ENCODE data around the gene CC2D2A.

CC2D2A gene

GRCh38 chr4:15557786-15558550 lies 88.3 kb downstream of the CC2D2A start:
- Histone ChIP-seq H3K36me3 (ENCODE audit: control insufficient read depth, insufficient read depth, low read length) (peaks cover 21% of the 10 kb centered on the region), H3K4me3 (ENCODE audit: extremely low read depth, insufficient read depth, low read length, poor library complexity, severe bottlenecking) (no peak overlapping the region), H3K27ac (ENCODE audit: low read depth, low read length, severe bottlenecking) (no peak overlapping the region), H3K9me3 (ENCODE audit: control insufficient read depth, low read length) (no peaks in the 10 kb centered on the region), H3K4me1 (ENCODE audit: control insufficient read depth, insufficient read depth, low read length, poor library complexity, severe bottlenecking) (peaks cover 6% of the 10 kb centered on the region)
- 80 to 88% methylated on average over 1 to 2 of the region's 2 CpGs for WGBS, 2 experiments (ENCODE audit: insufficient coverage in 2 of 2)

- H3K36me3 ChIP-seq (ENCODE audit: control insufficient read depth, insufficient read depth, low read length): peaks cover 24% of the 10 kb centered on the region
- H3K4me3 ChIP-seq (ENCODE audit: extremely low read depth, insufficient read depth, low read length, poor library complexity, severe bottlenecking): no peak overlapping the region
- H3K4me1 ChIP-seq (ENCODE audit: control insufficient read depth, insufficient read depth, low read length, poor library complexity, severe bottlenecking): peaks cover 6% of the 10 kb centered on the region
- 78 to 83% methylated on average over 1 of the region's 2 CpGs for WGBS, 2 experiments (ENCODE audit: insufficient coverage in 2 of 2)
- no peak overlapping the region for H3K27ac ChIP-seq (ENCODE audit: low read depth, low read length, severe bottlenecking)
- H3K9me3 ChIP-seq (ENCODE audit: control insufficient read depth, low read length): no peaks in the 10 kb centered on the region
Measured at GRCh38 chr4:15558561-15558960, 88.9 kb downstream of the CC2D2A start.

GRCh38 chr4:15562114-15562513 lies 92.4 kb downstream of the CC2D2A start:
- Histone ChIP-seq H3K4me1 (ENCODE audit: control insufficient read depth, insufficient read depth, low read length, poor library complexity, severe bottlenecking) (peaks cover 6% of the 10 kb centered on the region), H3K27ac (ENCODE audit: low read depth, low read length, severe bottlenecking) (no peak overlapping the region), H3K9me3 (ENCODE audit: control insufficient read depth, low read length) (no peaks in the 10 kb centered on the region), H3K36me3 (ENCODE audit: control insufficient read depth, insufficient read depth, low read length) (peaks cover 31% of the 10 kb centered on the region), H3K4me3 (ENCODE audit: extremely low read depth, insufficient read depth, low read length, poor library complexity, severe bottlenecking) (no peak overlapping the region)
- WGBS, 2 experiments (ENCODE audit: insufficient coverage in 2 of 2): 75 to 100% methylated on average over 1 to 2 of the region's 3 CpGs

GRCh38 chr4:15562623-15563022 lies 92.9 kb downstream of the CC2D2A start:
- Histone ChIP-seq H3K27ac (ENCODE audit: low read depth, low read length, severe bottlenecking) (no peak overlapping the region), H3K4me3 (ENCODE audit: extremely low read depth, insufficient read depth, low read length, poor library complexity, severe bottlenecking) (no peak overlapping the region), H3K36me3 (ENCODE audit: control insufficient read depth, insufficient read depth, low read length) (peaks cover 31% of the 10 kb centered on the region), H3K4me1 (ENCODE audit: control insufficient read depth, insufficient read depth, low read length, poor library complexity, severe bottlenecking) (peaks cover 6% of the 10 kb centered on the region), H3K9me3 (ENCODE audit: control insufficient read depth, low read length) (no peaks in the 10 kb centered on the region)

GRCh38 chr4:15563871-15564270 lies 94.2 kb downstream of the CC2D2A start:
- peaks cover 39% of the 10 kb centered on the region for H3K36me3 ChIP-seq (ENCODE audit: control insufficient read depth, insufficient read depth, low read length)
- no peak overlapping the region for H3K27ac ChIP-seq (ENCODE audit: low read depth, low read length, severe bottlenecking)
- peaks cover 6% of the 10 kb centered on the region for H3K4me1 ChIP-seq (ENCODE audit: control insufficient read depth, insufficient read depth, low read length, poor library complexity, severe bottlenecking)
- H3K4me3 ChIP-seq (ENCODE audit: extremely low read depth, insufficient read depth, low read length, poor library complexity, severe bottlenecking): no peak overlapping the region
- H3K9me3 ChIP-seq (ENCODE audit: control insufficient read depth, low read length): no peaks in the 10 kb centered on the region
- WGBS, 2 experiments (ENCODE audit: insufficient coverage in 2 of 2): 82 to 87% methylated on average over 4 to 6 of the region's 6 CpGs

- H3K27ac ChIP-seq (ENCODE audit: low read depth, low read length, severe bottlenecking): no peak overlapping the region
- no peak overlapping the region for H3K4me3 ChIP-seq (ENCODE audit: extremely low read depth, insufficient read depth, low read length, poor library complexity, severe bottlenecking)
- peaks cover 40% of the 10 kb centered on the region for H3K36me3 ChIP-seq (ENCODE audit: control insufficient read depth, insufficient read depth, low read length)
- H3K4me1 ChIP-seq (ENCODE audit: control insufficient read depth, insufficient read depth, low read length, poor library complexity, severe bottlenecking): no peaks in the 10 kb centered on the region
- H3K9me3 ChIP-seq (ENCODE audit: control insufficient read depth, low read length): no peaks in the 10 kb centered on the region
Measured at GRCh38 chr4:15568821-15569220, 99.1 kb downstream of the CC2D2A start.

GRCh38 chr4:15569746-15570145 lies 100.1 kb downstream of the CC2D2A start:
- no peak overlapping the region for H3K27ac ChIP-seq (ENCODE audit: low read depth, low read length, severe bottlenecking)
- peaks cover 38% of the 10 kb centered on the region for H3K36me3 ChIP-seq (ENCODE audit: control insufficient read depth, insufficient read depth, low read length)
- no peaks in the 10 kb centered on the region for H3K9me3 ChIP-seq (ENCODE audit: control insufficient read depth, low read length)
- WGBS, 2 experiments (ENCODE audit: insufficient coverage in 2 of 2): 80 to 94% methylated on average over 1 to 3 of the region's 5 CpGs
- no peaks in the 10 kb centered on the region for H3K4me1 ChIP-seq (ENCODE audit: control insufficient read depth, insufficient read depth, low read length, poor library complexity, severe bottlenecking)
- H3K4me3 ChIP-seq (ENCODE audit: extremely low read depth, insufficient read depth, low read length, poor library complexity, severe bottlenecking): no peak overlapping the region

GRCh38 chr4:15575966-15576365 lies 106.3 kb downstream of the CC2D2A start:
- Histone ChIP-seq H3K4me3 (ENCODE audit: extremely low read depth, insufficient read depth, low read length, poor library complexity, severe bottlenecking) (no peak overlapping the region), H3K9me3 (ENCODE audit: control insufficient read depth, low read length) (no peaks in the 10 kb centered on the region)
- 77 to 100% methylated on average over 1 to 2 of the region's 2 CpGs for WGBS, 2 experiments (ENCODE audit: insufficient coverage in 2 of 2)

GRCh38 chr4:15577508-15577907 lies 107.8 kb downstream of the CC2D2A start:
- no peak overlapping the region for H3K4me3 ChIP-seq (ENCODE audit: extremely low read depth, insufficient read depth, low read length, poor library complexity, severe bottlenecking)
- H3K4me1 ChIP-seq (ENCODE audit: control insufficient read depth, insufficient read depth, low read length, poor library complexity, severe bottlenecking): peaks cover 33% of the 10 kb centered on the region
- no peaks in the 10 kb centered on the region for H3K36me3 ChIP-seq (ENCODE audit: control insufficient read depth, insufficient read depth, low read length)
- no peaks in the 10 kb centered on the region for H3K9me3 ChIP-seq (ENCODE audit: control insufficient read depth, low read length)
- H3K27ac ChIP-seq (ENCODE audit: low read depth, low read length, severe bottlenecking): no peak overlapping the region

More at GRCh38 chr4:15575966-15576365, 106.3 kb downstream of the CC2D2A start:
- H3K36me3 ChIP-seq (ENCODE audit: control insufficient read depth, insufficient read depth, low read length): no peaks in the 10 kb centered on the region
- H3K27ac ChIP-seq (ENCODE audit: low read depth, low read length, severe bottlenecking): peak overlapping the region; percentile 64
- peaks cover 26% of the 10 kb centered on the region for H3K4me1 ChIP-seq (ENCODE audit: control insufficient read depth, insufficient read depth, low read length, poor library complexity, severe bottlenecking)

- Histone ChIP-seq H3K4me1 (ENCODE audit: control insufficient read depth, insufficient read depth, low read length, poor library complexity, severe bottlenecking) (peaks cover 7% of the 10 kb centered on the region), H3K4me3 (ENCODE audit: extremely low read depth, insufficient read depth, low read length, poor library complexity, severe bottlenecking) (no peak overlapping the region), H3K27ac (ENCODE audit: low read depth, low read length, severe bottlenecking) (no peak overlapping the region), H3K9me3 (ENCODE audit: control insufficient read depth, low read length) (no peaks in the 10 kb centered on the region), H3K36me3 (ENCODE audit: control insufficient read depth, insufficient read depth, low read length) (peaks cover 14% of the 10 kb centered on the region)
- WGBS, 2 experiments (ENCODE audit: insufficient coverage in 2 of 2): no CpG with 5 or more reads among the region's 1 CpG
Measured at GRCh38 chr4:15584785-15585184, 115.1 kb downstream of the CC2D2A start.

GRCh38 chr4:15585331-15585730 lies 115.6 kb downstream of the CC2D2A start:
- Histone ChIP-seq H3K4me3 (ENCODE audit: extremely low read depth, insufficient read depth, low read length, poor library complexity, severe bottlenecking) (no peak overlapping the region), H3K27ac (ENCODE audit: low read depth, low read length, severe bottlenecking) (no peak overlapping the region), H3K4me1 (ENCODE audit: control insufficient read depth, insufficient read depth, low read length, poor library complexity, severe bottlenecking) (peaks cover 7% of the 10 kb centered on the region), H3K9me3 (ENCODE audit: control insufficient read depth, low read length) (no peaks in the 10 kb centered on the region), H3K36me3 (ENCODE audit: control insufficient read depth, insufficient read depth, low read length) (peaks cover 14% of the 10 kb centered on the region)
- WGBS, 2 experiments (ENCODE audit: insufficient coverage in 2 of 2): 100% methylated on average over 1 of the region's 2 CpGs; no CpG with 5 or more reads in 1 of the 2 experiments
